GM03348 (cell line): ENCODE measurements around the gene KATNB1.
"Not testable (repeated sequence)": the region's sequence is repeated elsewhere in the genome, so short reads cannot be mapped to it uniquely, and the experiment has no call there.

ENCODE experiments used
- DNase-seq: peaks from one replicate; pipeline ENCODE4 v3.0.0; 2012; ENCODE audit warnings: low spot score

Gene KATNB1

GRCh38 chr16:57700781-57701551 lies 34.6 kb upstream of the KATNB1 start:
- no peak for DNase-seq

- no peak for DNase-seq
Measured at GRCh38 chr16:57701759-57702371, 33.7 kb upstream of the KATNB1 start.

- no peak for DNase-seq
Measured at GRCh38 chr16:57703416-57704010, 32.1 kb upstream of the KATNB1 start.

- DNase-seq, result no peak
Measured at GRCh38 chr16:57704011-57704904, 31.3 kb upstream of the KATNB1 start.

- no peak for DNase-seq
Measured at GRCh38 chr16:57704905-57705852, 30.4 kb upstream of the KATNB1 start.

- DNase-seq, result no peak
Measured at GRCh38 chr16:57706717-57707116, 28.9 kb upstream of the KATNB1 start.

- DNase-seq, result no peak
Measured at GRCh38 chr16:57707331-57707730, 28.2 kb upstream of the KATNB1 start.

GRCh38 chr16:57708168-57708567 lies 27.4 kb upstream of the KATNB1 start:
- DNase-seq, result no peak

GRCh38 chr16:57709663-57710062 lies 25.9 kb upstream of the KATNB1 start:
- no peak for DNase-seq

- no peak for DNase-seq
Measured at GRCh38 chr16:57711346-57711745, 24.2 kb upstream of the KATNB1 start.

- DNase-seq, result no peak
Measured at GRCh38 chr16:57711993-57712392, 23.6 kb upstream of the KATNB1 start.

- not testable (repeated sequence) for DNase-seq
Measured at GRCh38 chr16:57712569-57712968, 23.0 kb upstream of the KATNB1 start.

- no peak for DNase-seq
Measured at GRCh38 chr16:57713596-57713995, 22.0 kb upstream of the KATNB1 start.

GRCh38 chr16:57714047-57714446 lies 21.5 kb upstream of the KATNB1 start:
- no peak for DNase-seq

- peak; percentile 68 for DNase-seq
Measured at GRCh38 chr16:57720142-57720575, 15.4 kb upstream of the KATNB1 start.

- no peak for DNase-seq
Measured at GRCh38 chr16:57721356-57722209, 14.0 kb upstream of the KATNB1 start.

GRCh38 chr16:57722210-57722499 lies 13.4 kb upstream of the KATNB1 start:
- no peak for DNase-seq

- no peak for DNase-seq
Measured at GRCh38 chr16:57722651-57723050, 12.9 kb upstream of the KATNB1 start.

- DNase-seq, result no peak
Measured at GRCh38 chr16:57723170-57723569, 12.4 kb upstream of the KATNB1 start.

- DNase-seq, result no peak
Measured at GRCh38 chr16:57724531-57724930, 11.0 kb upstream of the KATNB1 start.
